Kidney (tissue), 14 donors: ENCODE results near the gene TBCD. TPM values are rescaled to one million over a fixed set of nuclear protein-coding genes. Genes with fewer than 3 reads are reported as not detected.

Source experiments
- DNase-seq, 5 donors: peaks; one replicate each; pipeline ENCODE4 v3.0.0-alpha.2; 2013 to 2020
- FAIRE-seq: peaks from 2 replicates; lab custom pipeline; 2012; peaks lifted over from hg19 to GRCh38; lab: Jason Lieb, UNC
- H3K27ac ChIP-seq, 2 donors: one replicate each; pipeline ENCODE4 v1.7.0; 2013; ENCODE audit warnings: low read depth in 2 of 2, low read length in 2 of 2, inconsistent platforms in 1 of 2
- H3K27me3 ChIP-seq: one replicate; pipeline ENCODE4 v1.7.1; 2013; ENCODE audit warnings: low read length, inconsistent platforms; ENCODE audit not compliant: control insufficient read depth, insufficient read depth
- H3K36me3 ChIP-seq, 3 donors: one replicate each; pipeline versions ENCODE4 v1.7.0 to v1.7.1; 2013; ENCODE audit warnings: low read length in 3 of 3, control low read depth in 1 of 3, inconsistent platforms in 1 of 3; ENCODE audit not compliant: insufficient read depth in 3 of 3, control insufficient read depth in 2 of 3
- H3K4me1 ChIP-seq, 3 donors: one replicate each; pipeline versions ENCODE4 v1.7.0 to v1.7.1; 2013; ENCODE audit warnings: low read length in 3 of 3, inconsistent platforms in 1 of 3, low read depth in 1 of 3; ENCODE audit not compliant: control insufficient read depth in 2 of 3, insufficient read depth in 2 of 3
- H3K4me3 ChIP-seq, 3 donors: one replicate each; pipeline versions ENCODE4 v1.7.0 to v1.8.1; 2013; ENCODE audit warnings: low read length in 3 of 3, control low read depth in 1 of 3, inconsistent platforms in 1 of 3
- H3K9ac ChIP-seq, 3 donors: one replicate each; pipeline versions ENCODE4 v1.7.0 to v1.7.1; 2013; ENCODE audit warnings: low read length in 3 of 3, control low read depth in 1 of 3, inconsistent platforms in 1 of 3
- H3K9me3 ChIP-seq, 3 donors: one replicate each; pipeline versions ENCODE4 v1.7.0 to v1.7.1; 2013; ENCODE audit warnings: low read length in 3 of 3, control low read depth in 1 of 3, inconsistent platforms in 1 of 3; ENCODE audit not compliant: control insufficient read depth in 2 of 3, insufficient read depth in 1 of 3
- intact Hi-C: fragments of 100-400 bp; cut with DNase I; formaldehyde crosslinking; loops from one replicate; pipeline ENCODE4 v1.11.1; 2022
- polyA plus RNA-seq: library from polyadenylated mRNA; stranded (reverse); fragments of 350-450 nt; fragmentation: Illumina TruSeq; extraction: RNeasy Lipid Tissue Mini Kit (QIAGEN cat#74804); gene quantifications from one replicate; pipeline ENCODE4 v1.2.3, GENCODE V29; 2014; ENCODE audit warnings: low read depth, low replicate concordance; ENCODE audit not compliant: insufficient read depth
- total RNA-seq: library from RNA; stranded (reverse); fragmentation: NEBNext Ultra II Directional; extraction: Animal tissue kit (Norgen Biotek cat#: 25700); gene quantifications from one replicate; pipeline ENCODE4 v1.2.1, GENCODE V29; 2021
- TF ChIP-seq, protein P1 (sequence below): IDR thresholded peaks from 3 replicates; pipeline ENCODE4 v1.5.1; 2012; ENCODE audit warnings: mild to moderate bottlenecking, moderate library complexity, borderline replicate concordance; ENCODE audit not compliant: insufficient read depth; ENCODE audit errors: extremely low read depth
- donor health status: control.
- donor health status: control.
- donor health status: control.
- donor health status: control.
- donor health status: control.
- donor health status: DM: yes; HTN: yes; CAD: no.
- donor health status: Normal renal cell carcinoma (clear cell type).

TBCD gene
- total and polyA plus RNA-seq, 2 donors from 2014 or later = 72.8 to 78.7 TPM

DNA sequence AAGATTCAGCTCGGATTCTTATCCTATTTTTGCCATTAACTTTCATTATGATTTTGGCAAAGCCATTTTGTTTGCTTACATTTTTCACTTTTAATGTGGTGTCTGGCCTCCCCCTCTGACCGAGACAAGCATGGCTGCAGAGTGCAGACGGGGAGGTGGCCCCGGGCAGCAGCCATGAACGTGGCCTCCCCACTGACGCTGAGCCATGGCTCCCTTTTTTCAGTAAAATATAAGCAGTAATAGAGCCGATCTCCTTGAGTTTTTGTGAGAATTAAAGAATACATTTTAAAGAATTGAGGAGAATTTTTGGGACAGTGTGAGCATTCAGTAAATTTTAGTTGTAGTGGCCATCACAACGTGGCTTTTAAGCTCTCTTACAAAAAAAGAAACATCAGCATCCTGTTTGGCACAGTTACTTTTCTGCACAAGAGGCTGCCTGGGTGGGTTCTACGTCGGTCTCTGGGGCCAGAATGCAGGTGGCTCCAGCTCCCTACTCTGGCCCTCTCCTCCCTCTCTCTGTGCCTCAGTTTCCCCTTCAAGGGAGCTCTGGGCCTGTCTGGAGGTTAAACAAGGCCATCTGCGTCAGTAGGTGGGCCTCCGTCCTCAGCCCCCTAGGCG lies 156.8 kb downstream of the TBCD start:
- TF ChIP-seq, protein P1, sequence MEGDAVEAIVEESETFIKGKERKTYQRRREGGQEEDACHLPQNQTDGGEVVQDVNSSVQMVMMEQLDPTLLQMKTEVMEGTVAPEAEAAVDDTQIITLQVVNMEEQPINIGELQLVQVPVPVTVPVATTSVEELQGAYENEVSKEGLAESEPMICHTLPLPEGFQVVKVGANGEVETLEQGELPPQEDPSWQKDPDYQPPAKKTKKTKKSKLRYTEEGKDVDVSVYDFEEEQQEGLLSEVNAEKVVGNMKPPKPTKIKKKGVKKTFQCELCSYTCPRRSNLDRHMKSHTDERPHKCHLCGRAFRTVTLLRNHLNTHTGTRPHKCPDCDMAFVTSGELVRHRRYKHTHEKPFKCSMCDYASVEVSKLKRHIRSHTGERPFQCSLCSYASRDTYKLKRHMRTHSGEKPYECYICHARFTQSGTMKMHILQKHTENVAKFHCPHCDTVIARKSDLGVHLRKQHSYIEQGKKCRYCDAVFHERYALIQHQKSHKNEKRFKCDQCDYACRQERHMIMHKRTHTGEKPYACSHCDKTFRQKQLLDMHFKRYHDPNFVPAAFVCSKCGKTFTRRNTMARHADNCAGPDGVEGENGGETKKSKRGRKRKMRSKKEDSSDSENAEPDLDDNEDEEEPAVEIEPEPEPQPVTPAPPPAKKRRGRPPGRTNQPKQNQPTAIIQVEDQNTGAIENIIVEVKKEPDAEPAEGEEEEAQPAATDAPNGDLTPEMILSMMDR = no peak
- H3K9me3 ChIP-seq = no peaks in the 10 kb centered on the region
- no peak overlapping the region for H3K9ac ChIP-seq
- no peaks in the 10 kb centered on the region for H3K27me3 ChIP-seq
- H3K27ac ChIP-seq = no peak overlapping the region
- FAIRE-seq (no peak), DNase-seq (no peak)
- intact Hi-C loops = no loop called here
- H3K4me1 ChIP-seq = no peaks in the 10 kb centered on the region
- no peak overlapping the region for H3K4me3 ChIP-seq
- peaks cover 0 to 6% (median 6%) of the 10 kb centered on the region in 3 donors for H3K36me3 ChIP-seq

DNA sequence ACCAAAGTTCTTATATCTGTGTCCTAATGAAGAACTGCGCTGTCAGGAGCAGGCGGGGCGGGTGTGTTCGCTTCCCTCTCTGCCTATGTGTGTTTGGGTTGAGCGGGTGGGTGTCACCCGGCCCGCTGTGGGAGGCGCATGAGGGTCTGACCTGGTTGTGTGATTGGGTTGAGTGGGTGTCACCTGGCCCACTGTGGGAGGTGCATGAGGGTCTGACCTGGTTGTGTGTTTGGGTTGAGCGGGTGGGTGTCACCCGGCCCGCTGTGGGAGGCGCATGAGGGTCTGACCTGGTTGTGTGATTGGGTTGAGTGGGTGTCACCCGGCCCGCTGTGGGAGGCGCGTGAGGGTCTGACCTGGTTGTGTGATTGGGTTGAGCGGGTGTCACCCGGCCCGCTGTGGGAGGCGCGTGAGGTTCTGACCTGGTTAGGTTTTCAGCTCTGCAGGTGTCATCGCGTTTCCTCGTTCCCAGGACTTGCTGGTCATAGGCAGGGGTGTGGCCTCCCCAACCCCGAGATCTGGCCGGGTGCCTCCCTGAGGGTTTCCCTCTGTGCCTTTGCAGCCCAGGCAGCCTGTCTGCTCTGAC lies 157.5 kb downstream of the TBCD start:
- no peaks in the 10 kb centered on the region for H3K4me1 ChIP-seq
- DNase-seq (peak in 1 of 5 donors; percentile 63), FAIRE-seq (no peak)
- H3K9me3 ChIP-seq = no peaks in the 10 kb centered on the region
- H3K27ac ChIP-seq = no peak overlapping the region
- no peaks in the 10 kb centered on the region for H3K27me3 ChIP-seq
- no peak overlapping the region for H3K4me3 ChIP-seq
- no peak overlapping the region for H3K9ac ChIP-seq
- intact Hi-C loops = no loop called here
- TF ChIP-seq, protein P1 = no peak
- H3K36me3 ChIP-seq = peaks cover 0 to 6% (median 4%) of the 10 kb centered on the region in 3 donors

DNA sequence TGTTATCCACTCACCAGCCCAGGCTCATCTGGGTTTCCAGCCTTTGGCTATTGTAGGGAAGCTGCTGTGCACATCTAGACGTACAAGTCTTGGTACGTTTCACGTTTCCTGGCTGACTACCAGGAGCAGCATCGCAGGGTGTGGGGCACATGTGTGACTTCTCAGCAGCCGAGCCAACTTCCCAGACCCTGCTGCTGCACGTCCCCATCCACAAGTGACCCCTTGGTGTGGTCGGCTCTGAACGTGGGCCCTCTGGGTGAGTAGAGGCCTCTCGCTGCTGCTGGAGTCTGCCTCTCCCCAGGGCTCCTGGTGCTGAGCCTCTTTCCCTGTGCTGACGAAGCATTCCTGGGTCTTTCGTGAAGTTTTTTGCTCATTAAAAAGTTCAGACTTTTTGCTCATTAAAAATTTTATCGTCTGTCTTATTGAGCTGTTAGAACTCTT lies 158.2 kb downstream of the TBCD start:
- Histone ChIP-seq H3K27ac (no peak overlapping the region), H3K36me3 (peaks cover 0 to 6% (median 2%) of the 10 kb centered on the region in 3 donors), H3K4me3 (no peak overlapping the region), H3K9ac (no peak overlapping the region), H3K27me3 (no peaks in the 10 kb centered on the region), H3K4me1 (no peaks in the 10 kb centered on the region), H3K9me3 (no peaks in the 10 kb centered on the region)
- TF ChIP-seq, protein P1 = no peak
- DNase-seq = peak in 1 of 5 donors; percentile 55
- intact Hi-C loops = loop anchor here (10.0 kb wide), 1 partner anchor 105 kb away; no protein-coding TSS in a partner anchor
- FAIRE-seq = no peak
